SK-N-MC (cell line): Measurements from ENCODE around the gene SHC4.

ENCODE experiments used
- EZH2 ChIP-seq: fragments of 200-600 bp; sonication (generic); IDR thresholded peaks from one replicate; pipeline ENCODE4 v1.6.1; 2017; ENCODE audit warnings: antibody characterized with exemption
- FOXP2 ChIP-seq: optimal IDR thresholded peaks from 2 replicates; pipeline ENCODE3; 2011; ENCODE audit warnings: mild to moderate bottlenecking, moderate library complexity; ENCODE audit not compliant: insufficient read depth; ENCODE audit errors: extremely low read length, control extremely low read depth
- POLR2AphosphoS5 ChIP-seq: IDR thresholded peaks from 2 replicates; pipeline ENCODE4 v1.6.1; 2012; ENCODE audit warnings: mild to moderate bottlenecking, low read depth, low read length, borderline replicate concordance

GRCh38 chr15:48955967-48956366, 7.8 kb downstream of the SHC4 start:
- TF ChIP-seq POLR2AphosphoS5: no peak
- TF ChIP-seq EZH2: no peak
- no peak for TF ChIP-seq FOXP2
